Measurements from ENCODE around the gene ZYG11B. TPM values are rescaled to one million over a fixed set of nuclear protein-coding genes. Genes with fewer than 3 reads are reported as not detected.
"Not testable (repeated sequence)": the region's sequence is repeated elsewhere in the genome, so short reads cannot be mapped to it uniquely, and the experiment has no call there.

Gene ZYG11B
- total RNA-seq, 1 donor from 2014 or later: 17.3 TPM

- peaks cover 17% of the 10 kb centered on the region for H3K4me1 Mint-ChIP-seq
- DNase-seq (no peak), ATAC-seq (ENCODE audit: low read depth) (no peak)
- no peak for TF ChIP-seq CTCF (IDR thresholded peaks at IDR 0.05)
- no peak overlapping the region for H3K4me3 Mint-ChIP-seq
- H3K9me3 Mint-ChIP-seq: no peaks in the 10 kb centered on the region
- H3K36me3 Mint-ChIP-seq (ENCODE audit: low read depth): peaks cover 3% of the 10 kb centered on the region
- ChIA-PET CTCF (interaction anchor here (0.5 kb wide), 1 partner anchor 339 kb away, joined by 3 read pairs; no protein-coding TSS in a partner anchor), POLR2A (no interaction called here)
- no peak overlapping the region for H3K27ac Mint-ChIP-seq
- intact Hi-C loops (cut with micrococcal nuclease): loop anchor here (10.0 kb wide), 1 partner anchor 1732 kb away; the partner anchor contains the start of gene CDKN2C
- H3K27me3 Mint-ChIP-seq: peaks cover 2% of the 10 kb centered on the region
These were observed 19.0 kb upstream of the ZYG11B start for GRCh38 chr1:52706941-52707926.

GRCh38 chr1:52707927-52708655, 18.2 kb upstream of the ZYG11B start:
- Mint-ChIP-seq H3K27me3 (peaks cover 2% of the 10 kb centered on the region), H3K4me1 (peaks cover 9% of the 10 kb centered on the region), H3K9me3 (no peaks in the 10 kb centered on the region), H3K4me3 (no peak overlapping the region), H3K27ac (no peak overlapping the region), H3K36me3 (ENCODE audit: low read depth) (peaks cover 2% of the 10 kb centered on the region)
- no peak for TF ChIP-seq CTCF (IDR thresholded peaks at IDR 0.05)
- ChIA-PET POLR2A (no interaction called here), CTCF (no interaction called here)
- ATAC-seq (ENCODE audit: low read depth) (no peak), DNase-seq (no peak)
- intact Hi-C loops (cut with micrococcal nuclease): loop anchor here (10.0 kb wide), 1 partner anchor 1733 kb away; the partner anchor contains the start of gene CDKN2C

GRCh38 chr1:52709016-52709415, 17.2 kb upstream of the ZYG11B start:
- ChIA-PET CTCF (no interaction called here), POLR2A (no interaction called here)
- no peak for DNase-seq
- H3K9me3 Mint-ChIP-seq: no peaks in the 10 kb centered on the region
- no peaks in the 10 kb centered on the region for H3K36me3 Mint-ChIP-seq (ENCODE audit: low read depth)
- no peak for ATAC-seq (ENCODE audit: low read depth)
- H3K4me3 Mint-ChIP-seq: no peak overlapping the region
- intact Hi-C loops (cut with micrococcal nuclease): loop anchor here (10.0 kb wide), 1 partner anchor 1734 kb away; the partner anchor contains the start of gene CDKN2C
- no peak overlapping the region for H3K27ac Mint-ChIP-seq
- H3K27me3 Mint-ChIP-seq: peaks cover 2% of the 10 kb centered on the region
- no peak for TF ChIP-seq CTCF (IDR thresholded peaks at IDR 0.05)
- H3K4me1 Mint-ChIP-seq: peaks cover 3% of the 10 kb centered on the region

- no peaks in the 10 kb centered on the region for H3K36me3 Mint-ChIP-seq (ENCODE audit: low read depth)
- no peak overlapping the region for H3K4me3 Mint-ChIP-seq
- no peaks in the 10 kb centered on the region for H3K27me3 Mint-ChIP-seq
- no peaks in the 10 kb centered on the region for H3K4me1 Mint-ChIP-seq
- no peaks in the 10 kb centered on the region for H3K9me3 Mint-ChIP-seq
- intact Hi-C loops (cut with micrococcal nuclease): no loop called here
- H3K27ac Mint-ChIP-seq: no peak overlapping the region
- DNase-seq (no peak), ATAC-seq (ENCODE audit: low read depth) (no peak)
- TF ChIP-seq CTCF (IDR thresholded peaks at IDR 0.05): no peak
- ChIA-PET CTCF (no interaction called here), POLR2A (no interaction called here)
These were observed 12.7 kb upstream of the ZYG11B start for GRCh38 chr1:52713590-52713989.

GRCh38 chr1:52715296-52715695, 11.0 kb upstream of the ZYG11B start:
- CTCF ChIA-PET; H3K27ac Mint-ChIP-seq; H3K36me3 Mint-ChIP-seq (ENCODE audit: low read depth); intact Hi-C loops (cut with micrococcal nuclease); POLR2A ChIA-PET; DNase-seq; H3K9me3 Mint-ChIP-seq; H3K4me3 Mint-ChIP-seq; ATAC-seq (ENCODE audit: low read depth); H3K27me3 Mint-ChIP-seq; H3K4me1 Mint-ChIP-seq: not testable (repeated sequence)

Data from activated B cell treated with CpG ODN at 0.5 μM for 24 hours (primary cell).